Urinary bladder (tissue), 4 donors: ENCODE measurements around the gene ATP8A2. TPM values are rescaled to one million over a fixed set of nuclear protein-coding genes. Genes with fewer than 3 reads are reported as not detected.

Experiments
- DNase-seq: peaks from one replicate; pipeline ENCODE4 v3.0.0-alpha.2; 2015; ENCODE audit errors: extremely low spot score
- H3K27ac ChIP-seq: one replicate; pipeline ENCODE4 v1.5.1; 2013; ENCODE audit warnings: low read depth, mild to moderate bottlenecking, moderate library complexity
- H3K36me3 ChIP-seq: one replicate; pipeline ENCODE4 v1.6.1; 2013; ENCODE audit warnings: mild to moderate bottlenecking, moderate library complexity; ENCODE audit not compliant: insufficient read depth
- H3K4me1 ChIP-seq: one replicate; pipeline ENCODE4 v1.6.1; 2013; ENCODE audit warnings: mild to moderate bottlenecking, moderate library complexity; ENCODE audit not compliant: insufficient read depth
- H3K4me3 ChIP-seq: one replicate; pipeline ENCODE4 v1.5.1; 2013; ENCODE audit warnings: low read depth, low read length
- WGBS: extraction: QIAGEN DNeasy Blood & Tissue Kit; methylation state at CpG from one replicate; pipeline ENCODE4 v1.1.7; 2013; 5-methylcytosine and 5-hydroxymethylcytosine counted together
- polyA plus RNA-seq: library from polyadenylated mRNA; stranded (reverse); fragments of 200-250 nt; gene quantifications from one replicate; pipeline ENCODE4 v1.2.3, GENCODE V29; 2013
- total RNA-seq: library from RNA; depleted of rRNA; stranded (reverse); fragments of >200 nt; gene quantifications from one replicate; pipeline ENCODE4 v1.2.3, GENCODE V29; 2014
- donor health status: healthy with polysubstance abuse.
- donor health status: healthy.

Gene ATP8A2
- total and polyA plus RNA-seq, 2 donors, result 1.4 to 1.5 TPM

DNA sequence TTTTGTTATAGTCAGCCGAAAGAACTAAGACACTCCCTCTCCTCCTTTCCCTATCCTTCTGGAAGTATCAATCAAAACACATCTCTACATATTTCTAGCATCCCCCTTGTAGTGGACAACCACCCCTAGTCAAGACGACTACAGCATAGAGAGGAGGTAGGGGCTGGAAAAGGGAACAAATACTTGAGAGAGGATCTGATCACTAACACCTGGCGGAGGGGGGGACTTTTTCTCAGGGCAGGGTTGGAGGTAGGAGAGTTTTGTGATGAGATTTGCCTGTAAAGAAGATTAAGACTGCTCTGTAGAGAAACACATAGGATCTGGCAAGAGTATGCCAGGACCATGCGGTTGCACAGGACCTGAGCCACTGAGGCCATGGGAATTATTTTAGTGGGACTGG is 471.9 kb downstream of the ATP8A2 start:
- DNase-seq, result no peak
- 87% methylated on average over 4 of the region's 4 CpGs for WGBS
- Histone ChIP-seq H3K4me3 (no peak overlapping the region), H3K27ac (no peak overlapping the region), H3K4me1 (no peaks in the 10 kb centered on the region), H3K36me3 (no peaks in the 10 kb centered on the region)

DNA sequence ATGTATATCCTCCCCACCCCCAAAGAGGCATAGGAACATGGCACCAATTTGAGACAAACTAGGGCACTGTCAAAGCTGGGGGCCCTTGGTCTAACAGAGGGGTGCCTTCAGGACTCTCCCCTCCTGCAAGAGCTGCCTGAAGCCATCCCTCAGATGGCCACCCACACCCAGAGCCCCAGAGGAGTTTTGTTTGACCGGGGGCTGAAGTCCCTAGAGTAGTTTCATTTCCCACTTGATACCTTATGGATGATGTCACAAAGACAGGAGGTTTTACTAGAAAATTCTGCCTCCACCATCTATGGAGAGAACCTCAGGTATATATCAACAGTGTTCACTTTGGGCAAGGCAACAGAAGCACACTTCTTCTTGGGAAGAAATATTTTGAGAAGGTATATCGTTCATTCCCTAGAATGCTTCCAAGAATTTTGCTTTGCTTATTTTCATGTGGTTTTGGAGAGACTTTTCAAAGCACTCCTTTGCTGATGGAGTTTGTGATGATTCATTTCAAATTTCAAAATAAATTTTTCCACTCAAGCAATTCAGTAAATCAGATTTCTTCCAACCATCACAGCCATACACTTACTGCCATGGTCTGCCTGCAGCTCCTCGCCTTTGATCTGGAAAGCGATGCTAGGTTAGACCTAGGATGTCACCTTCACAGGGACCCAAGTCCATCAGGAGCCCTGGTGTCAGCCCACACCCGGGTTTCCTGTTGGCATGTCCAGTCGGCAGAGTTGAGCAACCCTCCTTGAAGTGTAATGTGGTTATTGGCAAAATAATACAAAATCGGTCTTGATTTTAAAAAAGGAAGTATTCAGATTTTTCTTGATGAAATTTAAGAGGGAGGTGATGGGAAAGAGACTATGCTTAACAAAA is 473.0 kb downstream of the ATP8A2 start:
- H3K27ac ChIP-seq, result no peak overlapping the region
- WGBS, result 86% methylated on average over 7 of the region's 7 CpGs
- H3K4me3 ChIP-seq, result no peak overlapping the region
- no peak for DNase-seq
- H3K36me3 ChIP-seq, result no peaks in the 10 kb centered on the region
- no peaks in the 10 kb centered on the region for H3K4me1 ChIP-seq

DNA sequence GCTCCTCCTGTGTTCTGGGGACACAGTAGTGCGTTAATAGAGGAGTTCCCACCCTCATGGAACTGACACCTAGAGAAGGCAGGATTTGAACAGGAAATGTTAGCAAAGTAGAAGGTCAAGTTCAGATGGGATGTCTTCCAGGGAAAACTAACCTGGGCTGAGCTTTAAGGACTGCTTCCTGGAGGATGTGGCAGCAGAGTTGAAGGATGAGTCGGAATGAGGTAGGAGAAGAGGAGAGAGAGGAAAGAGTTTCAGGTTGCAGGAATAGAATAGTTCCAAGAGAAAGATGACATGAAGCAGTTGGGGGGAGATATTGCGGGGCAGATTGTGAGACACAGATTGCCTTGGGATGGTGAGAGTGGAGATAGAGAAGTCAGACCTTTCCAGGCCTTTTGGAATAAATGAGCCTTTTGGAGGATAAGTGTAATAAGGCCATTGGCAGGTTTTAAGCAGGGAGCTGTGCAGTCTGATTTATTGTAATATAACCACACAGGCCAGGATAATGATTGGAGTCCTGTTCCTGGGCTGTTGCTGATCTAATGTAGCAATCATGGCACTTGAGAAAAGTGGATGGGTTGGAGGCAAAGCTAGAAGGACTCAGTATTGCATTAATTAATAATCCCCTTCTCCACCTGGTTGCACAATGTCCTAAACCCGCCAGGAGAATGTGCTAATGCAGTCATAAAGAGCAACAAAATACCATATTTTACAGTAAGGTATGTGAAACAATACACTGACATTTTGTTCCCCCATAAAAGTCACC is 474.6 kb downstream of the ATP8A2 start:
- no peak for DNase-seq
- Histone ChIP-seq H3K36me3 (no peaks in the 10 kb centered on the region), H3K4me3 (no peak overlapping the region), H3K27ac (no peak overlapping the region), H3K4me1 (no peaks in the 10 kb centered on the region)
- WGBS, result 94% methylated on average over 4 of the region's 4 CpGs

DNA sequence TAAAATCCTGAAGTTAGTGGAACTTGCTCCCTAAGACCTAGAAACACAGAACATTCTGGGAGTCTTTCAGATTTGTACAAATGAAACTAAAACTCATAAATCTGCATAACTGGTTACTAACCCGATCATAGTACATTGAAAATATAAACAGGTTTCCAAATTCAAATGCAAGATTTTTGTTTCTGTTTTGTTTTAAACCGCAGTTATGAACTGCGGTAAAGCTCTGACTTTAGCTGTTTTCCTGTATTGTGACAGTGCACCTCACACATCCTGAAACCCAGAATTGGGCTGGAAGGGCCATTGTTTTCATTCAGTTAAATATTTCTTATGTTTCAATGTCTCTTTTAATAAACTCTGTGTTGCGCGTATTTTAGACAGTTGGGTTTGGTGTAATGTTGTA is 475.4 kb downstream of the ATP8A2 start:
- WGBS, result 69% methylated on average over 5 of the region's 5 CpGs
- H3K4me3 ChIP-seq, result no peak overlapping the region
- no peaks in the 10 kb centered on the region for H3K36me3 ChIP-seq
- no peak for DNase-seq
- H3K27ac ChIP-seq, result no peak overlapping the region
- no peaks in the 10 kb centered on the region for H3K4me1 ChIP-seq

- no peak for DNase-seq
- Histone ChIP-seq H3K27ac (no peak overlapping the region), H3K36me3 (no peaks in the 10 kb centered on the region), H3K4me1 (no peaks in the 10 kb centered on the region), H3K4me3 (no peak overlapping the region)
- WGBS, result 80% methylated on average over 11 of the region's 11 CpGs
These were observed 476.2 kb downstream of the ATP8A2 start for GRCh38 chr13:25847635-25848626.

GRCh38 chr13:25848812-25849745 is 477.3 kb downstream of the ATP8A2 start:
- Histone ChIP-seq H3K27ac (no peak overlapping the region), H3K4me3 (no peak overlapping the region), H3K4me1 (no peaks in the 10 kb centered on the region), H3K36me3 (no peaks in the 10 kb centered on the region)
- DNase-seq, result no peak
- WGBS, result 64% methylated on average over 8 of the region's 8 CpGs

- no peak overlapping the region for H3K4me3 ChIP-seq
- no peak for DNase-seq
- H3K4me1 ChIP-seq, result no peaks in the 10 kb centered on the region
- WGBS, result 89% methylated on average over 4 of the region's 4 CpGs
- no peak overlapping the region for H3K27ac ChIP-seq
- no peaks in the 10 kb centered on the region for H3K36me3 ChIP-seq
These were observed 486.1 kb downstream of the ATP8A2 start for GRCh38 chr13:25857830-25858229.

GRCh38 chr13:25859528-25859927 is 487.8 kb downstream of the ATP8A2 start:
- no peaks in the 10 kb centered on the region for H3K36me3 ChIP-seq
- DNase-seq, result no peak
- H3K27ac ChIP-seq, result no peak overlapping the region
- H3K4me1 ChIP-seq, result no peaks in the 10 kb centered on the region
- H3K4me3 ChIP-seq, result no peak overlapping the region
- 61% methylated on average over 3 of the region's 3 CpGs for WGBS

DNA sequence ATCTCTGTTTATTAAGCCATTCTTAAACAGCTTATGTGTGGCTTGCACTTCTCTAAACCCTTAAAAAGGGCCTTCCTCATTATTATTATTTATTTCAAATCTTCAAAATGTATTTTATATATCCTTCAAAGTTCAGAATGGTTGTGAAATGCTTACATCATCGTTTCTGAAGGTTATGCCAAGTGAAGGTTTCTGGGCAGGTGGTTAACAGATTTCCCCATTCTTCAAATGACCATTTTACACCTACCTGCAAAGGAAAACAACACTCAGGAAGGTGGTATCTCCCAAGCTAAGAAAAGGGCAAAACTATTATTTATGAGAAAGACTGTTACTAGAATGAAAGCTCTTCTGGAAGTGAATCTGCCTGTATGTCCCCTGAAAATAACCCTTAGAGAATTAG is 488.5 kb downstream of the ATP8A2 start:
- no peak for DNase-seq
- WGBS, result 58% methylated on average over 1 of the region's 1 CpG
- Histone ChIP-seq H3K4me3 (no peak overlapping the region), H3K36me3 (no peaks in the 10 kb centered on the region), H3K27ac (no peak overlapping the region), H3K4me1 (no peaks in the 10 kb centered on the region)

GRCh38 chr13:25860862-25861261 is 489.1 kb downstream of the ATP8A2 start:
- 78% methylated on average over 3 of the region's 3 CpGs for WGBS
- H3K36me3 ChIP-seq, result no peaks in the 10 kb centered on the region
- no peak overlapping the region for H3K4me3 ChIP-seq
- H3K4me1 ChIP-seq, result no peaks in the 10 kb centered on the region
- no peak overlapping the region for H3K27ac ChIP-seq
- DNase-seq, result no peak

- DNase-seq, result no peak
- H3K4me1 ChIP-seq, result no peaks in the 10 kb centered on the region
- no peak overlapping the region for H3K4me3 ChIP-seq
- H3K27ac ChIP-seq, result no peak overlapping the region
- WGBS, result 75% methylated on average over 4 of the region's 4 CpGs
- H3K36me3 ChIP-seq, result no peaks in the 10 kb centered on the region
These were observed 490.4 kb downstream of the ATP8A2 start for GRCh38 chr13:25862156-25862555.

- Histone ChIP-seq H3K4me1 (no peaks in the 10 kb centered on the region), H3K4me3 (no peak overlapping the region), H3K36me3 (no peaks in the 10 kb centered on the region), H3K27ac (no peak overlapping the region)
- WGBS, result 65% methylated on average over 6 of the region's 6 CpGs
- DNase-seq, result no peak
These were observed 492.3 kb downstream of the ATP8A2 start for GRCh38 chr13:25864116-25864515.
